ENCODE data around the gene FBLIM1.

DNA sequence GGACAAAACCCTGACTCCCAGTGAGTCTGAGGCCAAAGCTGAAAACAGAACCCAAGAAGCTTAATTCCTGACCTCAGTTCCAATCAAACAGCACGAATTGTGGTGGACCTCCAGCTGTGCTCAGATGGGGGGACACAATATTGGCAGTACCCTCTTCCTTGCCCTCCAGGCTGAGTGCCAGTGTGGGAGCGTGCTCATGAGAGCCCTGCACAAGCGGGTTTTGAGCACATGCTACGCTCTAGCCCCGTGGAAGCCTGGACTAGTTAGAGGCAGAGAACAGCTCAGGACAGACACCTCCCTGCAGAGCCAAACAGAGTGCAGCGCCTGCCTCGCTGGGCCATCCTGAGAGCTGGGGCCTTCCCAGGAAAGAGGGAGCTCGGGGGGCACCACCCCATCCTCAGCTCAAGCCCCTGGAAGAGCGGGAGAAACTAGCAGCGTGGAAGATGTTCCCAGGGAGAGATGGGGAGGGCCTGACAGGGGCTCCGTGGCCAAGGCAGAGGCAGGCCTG is 25.3 kb upstream of the FBLIM1 start:
- no peak for TF ChIP-seq POLR2A (IDR thresholded peaks at IDR 0.05)
- no peak for TF ChIP-seq CTCF (IDR thresholded peaks at IDR 0.05)

All from thyroid gland (tissue), 4 donors.